Measurements from ENCODE around the gene POLR1B.
"Not testable (repeated sequence)": the region's sequence is repeated elsewhere in the genome, so short reads cannot be mapped to it uniquely, and the experiment has no call there.

Gene POLR1B, protein sequence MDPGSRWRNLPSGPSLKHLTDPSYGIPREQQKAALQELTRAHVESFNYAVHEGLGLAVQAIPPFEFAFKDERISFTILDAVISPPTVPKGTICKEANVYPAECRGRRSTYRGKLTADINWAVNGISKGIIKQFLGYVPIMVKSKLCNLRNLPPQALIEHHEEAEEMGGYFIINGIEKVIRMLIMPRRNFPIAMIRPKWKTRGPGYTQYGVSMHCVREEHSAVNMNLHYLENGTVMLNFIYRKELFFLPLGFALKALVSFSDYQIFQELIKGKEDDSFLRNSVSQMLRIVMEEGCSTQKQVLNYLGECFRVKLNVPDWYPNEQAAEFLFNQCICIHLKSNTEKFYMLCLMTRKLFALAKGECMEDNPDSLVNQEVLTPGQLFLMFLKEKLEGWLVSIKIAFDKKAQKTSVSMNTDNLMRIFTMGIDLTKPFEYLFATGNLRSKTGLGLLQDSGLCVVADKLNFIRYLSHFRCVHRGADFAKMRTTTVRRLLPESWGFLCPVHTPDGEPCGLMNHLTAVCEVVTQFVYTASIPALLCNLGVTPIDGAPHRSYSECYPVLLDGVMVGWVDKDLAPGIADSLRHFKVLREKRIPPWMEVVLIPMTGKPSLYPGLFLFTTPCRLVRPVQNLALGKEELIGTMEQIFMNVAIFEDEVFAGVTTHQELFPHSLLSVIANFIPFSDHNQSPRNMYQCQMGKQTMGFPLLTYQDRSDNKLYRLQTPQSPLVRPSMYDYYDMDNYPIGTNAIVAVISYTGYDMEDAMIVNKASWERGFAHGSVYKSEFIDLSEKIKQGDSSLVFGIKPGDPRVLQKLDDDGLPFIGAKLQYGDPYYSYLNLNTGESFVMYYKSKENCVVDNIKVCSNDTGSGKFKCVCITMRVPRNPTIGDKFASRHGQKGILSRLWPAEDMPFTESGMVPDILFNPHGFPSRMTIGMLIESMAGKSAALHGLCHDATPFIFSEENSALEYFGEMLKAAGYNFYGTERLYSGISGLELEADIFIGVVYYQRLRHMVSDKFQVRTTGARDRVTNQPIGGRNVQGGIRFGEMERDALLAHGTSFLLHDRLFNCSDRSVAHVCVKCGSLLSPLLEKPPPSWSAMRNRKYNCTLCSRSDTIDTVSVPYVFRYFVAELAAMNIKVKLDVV

DNA sequence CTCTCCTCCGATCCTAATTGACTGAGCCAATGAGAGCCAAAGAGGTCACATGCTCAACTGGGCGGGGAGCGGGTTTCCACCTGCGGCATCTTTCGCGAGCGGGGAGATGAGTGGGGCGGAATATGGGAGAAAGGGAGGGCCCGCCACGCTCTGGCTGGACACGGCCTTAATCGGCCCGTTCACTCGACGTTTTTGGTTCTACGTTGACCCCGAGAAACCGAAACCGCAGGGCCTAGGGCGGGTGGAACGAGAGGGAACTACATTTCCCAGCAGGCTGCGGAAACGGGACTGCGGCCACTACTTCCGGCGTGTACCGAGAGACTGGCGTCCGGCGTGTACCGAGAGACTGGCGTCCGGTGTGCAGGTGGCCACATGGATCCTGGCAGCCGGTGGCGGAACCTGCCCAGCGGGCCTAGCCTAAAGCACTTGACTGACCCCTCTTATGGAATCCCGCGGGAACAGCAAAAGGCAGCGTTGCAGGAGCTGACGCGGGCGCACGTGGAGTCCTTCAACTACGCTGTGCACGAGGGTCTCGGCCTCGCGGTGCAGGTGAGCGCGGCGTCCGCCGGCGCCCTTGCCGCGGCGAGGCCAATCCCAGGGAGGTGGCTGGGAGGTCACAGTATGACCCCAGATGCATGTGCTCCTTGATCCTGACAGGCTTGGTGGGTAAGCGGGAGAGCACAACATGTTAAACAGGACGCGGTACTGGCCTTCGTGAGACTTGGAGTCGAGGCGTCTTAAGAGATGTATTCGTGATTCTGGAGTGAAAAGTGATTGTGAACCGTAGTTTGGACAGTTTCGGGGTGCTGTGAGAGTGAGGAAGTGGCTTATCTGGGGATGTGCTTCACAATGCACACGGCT is at the start of gene POLR1B:
Gene POLR1B (plus strand): TSS at position 343 of the 861 bp plus-strand sequence. CDS start 30 bp downstream, at position 373.
- in situ Hi-C loops (cut with MboI; ENCODE audit: low sequenced_read_pairs) = no loop called here

DNA sequence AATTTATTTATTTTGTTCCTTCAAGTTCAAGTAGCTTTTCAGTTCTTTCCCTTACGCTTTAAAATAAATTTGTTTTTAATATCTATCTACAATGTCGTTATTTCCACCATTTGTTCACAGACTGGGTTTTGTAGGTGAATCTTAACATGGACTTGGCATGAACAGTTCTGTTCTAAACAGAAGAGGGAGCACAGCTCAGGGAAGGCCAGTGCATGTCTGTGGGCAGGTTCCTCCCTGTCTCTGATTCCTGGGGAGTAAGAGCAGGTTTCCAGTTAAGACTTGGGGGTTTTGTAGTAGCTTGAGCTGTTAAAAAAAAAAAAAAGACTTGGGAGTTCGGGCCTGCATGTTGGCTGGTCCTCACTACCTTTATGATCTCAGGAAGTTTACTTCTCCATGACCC is 49.2 kb upstream of the POLR1B start:
- in situ Hi-C loops (cut with MboI; ENCODE audit: low sequenced_read_pairs) = no loop called here

DNA sequence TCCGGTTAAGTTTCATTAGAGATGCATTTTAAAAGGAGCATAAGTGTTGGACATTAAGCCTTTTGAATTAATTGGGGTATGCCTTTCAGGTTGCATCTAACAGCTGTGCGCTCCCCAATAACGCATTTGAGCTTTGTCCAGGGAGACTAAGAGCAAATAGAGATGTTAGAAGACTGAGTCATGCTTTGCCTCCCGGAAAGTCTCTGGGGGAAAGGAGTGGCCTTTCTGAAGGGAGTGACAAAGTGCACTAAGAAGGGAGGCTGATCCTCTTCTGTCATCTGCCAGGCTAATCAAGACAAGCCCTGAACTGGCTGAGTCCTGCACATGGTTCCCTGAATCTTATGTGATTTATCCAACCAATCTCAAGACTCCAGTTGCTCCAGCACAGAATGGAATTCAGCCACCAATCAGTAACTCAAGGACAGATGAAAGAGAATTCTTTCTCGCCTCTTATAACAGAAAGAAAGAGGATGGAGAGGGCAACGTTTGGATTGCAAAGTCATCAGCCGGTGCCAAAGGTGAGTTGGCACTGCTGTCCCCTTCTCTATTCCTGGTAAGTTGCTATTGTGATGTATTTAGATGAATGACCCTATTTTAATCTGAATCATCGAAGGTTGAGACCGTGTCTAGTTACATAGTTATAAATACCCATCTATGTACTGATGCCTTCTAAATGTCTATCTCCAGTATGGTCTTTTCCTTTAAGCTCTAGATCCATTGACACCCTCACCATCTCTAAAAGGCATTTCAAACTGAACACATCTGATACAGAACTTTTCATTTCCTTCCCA is 48.2 kb upstream of the POLR1B start:
- in situ Hi-C loops (cut with MboI; ENCODE audit: low sequenced_read_pairs) = no loop called here

DNA sequence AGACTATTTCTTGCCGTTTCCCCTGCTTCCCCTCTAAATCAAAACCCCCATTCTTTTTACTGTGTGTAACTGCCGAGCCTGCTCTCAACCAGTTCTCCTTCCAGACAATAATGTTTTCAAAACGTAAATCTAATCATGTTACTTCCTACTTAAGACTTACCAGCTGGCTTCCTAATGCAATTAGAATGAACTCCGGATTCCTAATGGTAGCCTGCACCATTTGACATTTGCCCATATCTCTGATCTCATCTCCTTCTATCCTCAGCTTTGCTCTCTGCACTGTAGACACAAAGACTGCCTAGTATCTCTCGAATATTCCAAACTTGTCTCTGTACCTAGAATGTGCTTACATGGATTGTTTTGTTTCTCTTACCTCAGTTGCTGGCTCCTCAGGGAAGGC is 47.4 kb upstream of the POLR1B start:
- in situ Hi-C loops (cut with MboI; ENCODE audit: low sequenced_read_pairs) = no loop called here

DNA sequence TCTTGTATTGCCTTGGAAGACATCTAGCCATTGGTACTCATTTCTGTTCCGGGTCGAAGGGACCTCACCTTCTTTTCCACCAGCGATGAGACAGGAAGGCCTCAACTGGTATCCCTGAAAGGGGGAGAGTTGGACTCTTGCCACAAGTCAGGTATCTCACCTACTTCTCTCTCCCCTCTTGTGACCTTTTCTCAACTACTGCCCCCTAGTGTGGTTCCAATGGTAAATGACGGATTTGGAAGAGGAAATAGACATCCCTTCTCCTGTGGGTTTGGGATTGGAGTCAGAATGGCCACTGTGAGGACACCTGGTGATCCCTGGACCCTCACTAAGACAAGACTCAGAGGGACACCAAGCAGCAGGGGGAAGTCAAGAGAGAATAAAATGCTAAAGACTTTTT is 46.4 kb upstream of the POLR1B start:
- in situ Hi-C loops (cut with MboI; ENCODE audit: low sequenced_read_pairs) = not testable (repeated sequence)

DNA sequence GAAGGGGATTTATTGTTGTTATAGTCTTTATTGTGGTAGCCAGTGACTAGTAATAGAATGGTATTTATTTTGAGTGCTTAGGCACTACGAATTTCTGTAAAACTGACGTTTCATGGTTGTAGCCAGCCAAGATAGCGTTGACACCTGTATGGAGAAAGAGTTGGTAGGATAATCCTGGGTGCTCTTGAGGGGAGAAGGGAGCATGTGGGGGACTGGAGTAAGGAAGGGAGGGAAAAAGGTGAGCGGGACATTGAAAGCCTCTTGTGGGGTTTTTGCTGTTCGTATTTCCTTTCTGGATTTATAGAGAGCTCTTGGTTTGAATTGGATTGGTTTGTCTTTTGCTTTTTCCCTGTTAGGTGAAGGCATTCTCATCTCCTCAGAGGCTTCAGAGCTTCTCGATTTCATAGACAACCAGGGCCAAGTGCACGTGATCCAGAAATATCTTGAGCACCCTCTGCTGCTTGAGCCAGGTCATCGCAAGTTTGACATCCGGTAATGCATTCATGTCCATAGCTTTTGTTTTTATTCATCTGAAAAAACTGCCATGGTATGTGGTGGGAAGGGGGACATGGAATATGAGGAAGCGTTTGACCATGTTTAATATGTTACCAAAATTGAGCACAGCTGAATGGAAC is 41.3 kb upstream of the POLR1B start:
- in situ Hi-C loops (cut with MboI; ENCODE audit: low sequenced_read_pairs) = not testable (repeated sequence)

DNA sequence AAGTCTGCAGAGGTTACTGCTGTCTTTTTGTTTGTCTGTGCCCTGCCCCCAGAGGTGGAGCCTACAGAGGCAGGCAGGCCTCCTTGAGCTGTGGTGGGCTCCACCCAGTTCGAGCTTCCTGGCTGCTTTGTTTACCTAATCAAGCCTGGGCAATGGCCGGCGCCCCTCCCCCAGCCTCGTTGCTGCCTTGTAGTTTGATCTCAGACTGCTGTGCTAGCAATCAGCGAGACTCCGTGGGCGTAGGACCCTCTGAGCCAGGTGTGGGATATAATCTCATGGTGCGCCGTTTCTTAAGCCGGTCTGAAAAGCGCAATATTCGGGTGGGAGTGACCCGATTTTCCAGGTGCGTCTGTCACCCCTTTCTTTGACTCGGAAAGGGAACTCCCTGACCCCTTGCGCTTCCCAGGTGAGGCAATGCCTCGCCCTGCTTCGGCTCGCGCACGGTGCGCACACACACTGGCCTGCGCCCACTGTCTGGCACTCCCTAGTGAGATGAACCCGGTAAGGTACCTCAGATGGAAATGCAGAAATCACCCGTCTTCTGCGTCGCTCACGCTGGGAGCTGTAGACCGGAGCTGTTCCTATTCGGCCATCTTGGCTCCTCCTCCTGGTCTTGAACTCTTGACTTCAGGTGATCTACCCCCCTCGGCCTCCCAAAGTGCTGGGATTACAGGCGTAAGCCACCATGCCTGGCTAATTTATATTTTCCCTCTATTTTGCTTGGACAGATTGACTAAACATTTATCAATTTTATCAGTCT is 32.8 kb upstream of the POLR1B start:
- in situ Hi-C loops (cut with MboI; ENCODE audit: low sequenced_read_pairs) = not testable (repeated sequence)

DNA sequence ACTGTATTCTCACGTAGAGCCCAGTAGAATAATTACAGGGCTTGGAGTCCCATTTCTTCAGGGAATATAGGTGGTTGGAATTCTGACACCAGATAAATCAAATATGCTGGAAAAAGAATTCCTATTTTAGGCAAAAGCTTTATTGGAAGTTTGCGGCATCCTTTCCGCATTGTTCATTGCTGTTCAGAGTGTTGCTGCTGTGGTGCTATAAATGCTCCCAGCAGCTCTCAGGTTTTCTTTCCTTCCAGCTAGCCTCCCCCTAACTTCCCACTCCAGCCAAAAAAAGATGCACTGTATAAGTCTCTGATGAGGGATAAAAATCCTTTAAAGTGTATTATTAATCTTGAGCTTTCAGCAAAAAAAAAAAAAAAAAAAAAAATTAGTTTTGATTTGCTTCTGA is 25.5 kb upstream of the POLR1B start:
- in situ Hi-C loops (cut with MboI; ENCODE audit: low sequenced_read_pairs) = no loop called here

DNA sequence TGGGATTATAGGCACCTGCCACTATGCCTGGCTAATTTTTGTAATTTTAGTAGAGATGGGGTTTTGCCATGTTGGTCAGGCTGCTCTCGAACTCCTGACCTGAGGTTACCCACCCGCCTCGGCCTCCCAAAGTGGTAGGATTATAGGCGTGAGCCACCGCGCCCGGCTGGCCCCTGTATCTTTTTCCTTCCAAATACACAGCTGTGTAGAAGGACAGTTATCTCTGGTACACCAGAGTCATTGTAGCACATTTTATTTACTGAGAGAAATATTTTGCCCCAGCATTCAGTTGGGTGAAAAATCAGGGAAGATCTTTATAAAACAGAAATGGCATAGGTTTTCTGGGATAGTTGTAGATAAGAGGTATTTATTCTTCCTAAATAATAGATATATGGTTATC is 23.5 kb upstream of the POLR1B start:
- in situ Hi-C loops (cut with MboI; ENCODE audit: low sequenced_read_pairs) = no loop called here

DNA sequence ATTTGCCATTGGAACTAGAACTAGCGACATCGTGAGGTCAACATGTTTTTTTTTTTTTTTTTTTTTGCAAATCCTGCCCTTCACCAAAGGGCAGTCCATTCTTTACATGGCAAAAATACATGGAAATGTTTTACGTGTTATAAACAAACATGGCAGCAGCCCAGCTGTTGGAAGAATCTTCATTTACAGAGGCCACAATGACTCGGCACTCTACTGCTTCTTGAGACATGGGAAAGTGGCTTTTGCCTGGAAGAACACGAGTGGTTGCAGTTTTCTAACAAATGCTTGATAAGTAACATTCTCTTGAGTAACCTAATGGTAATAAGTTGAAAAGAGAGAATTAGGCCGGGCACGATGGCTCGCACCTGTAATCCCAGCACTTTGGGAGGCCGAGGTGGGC is 22.8 kb upstream of the POLR1B start:
- in situ Hi-C loops (cut with MboI; ENCODE audit: low sequenced_read_pairs) = no loop called here

DNA sequence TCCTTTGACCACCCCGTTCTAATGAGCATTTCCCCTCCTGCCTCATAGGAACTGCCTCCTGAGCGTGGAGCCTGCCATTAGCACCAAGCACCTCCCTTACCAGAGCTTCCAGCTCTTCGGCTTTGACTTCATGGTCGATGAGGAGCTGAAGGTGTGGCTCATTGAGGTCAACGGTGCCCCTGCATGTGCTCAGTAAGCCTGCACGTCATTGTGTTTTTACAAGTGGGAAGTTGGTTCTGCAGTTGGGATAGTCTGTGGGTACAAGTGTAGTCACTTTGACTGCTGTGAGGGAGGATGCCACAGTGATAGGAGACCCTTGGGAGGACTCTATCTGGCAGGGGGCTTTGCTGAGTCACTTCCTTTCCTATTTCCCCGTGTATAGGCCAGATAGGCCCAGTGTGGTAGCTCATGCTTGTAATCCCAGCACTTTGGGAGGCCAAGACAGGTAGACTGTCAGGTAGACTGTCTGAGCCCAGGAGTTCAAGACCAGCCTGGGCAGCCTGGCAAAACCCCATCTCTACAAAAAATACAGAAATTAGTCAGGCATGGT is 22.0 kb upstream of the POLR1B start:
- in situ Hi-C loops (cut with MboI; ENCODE audit: low sequenced_read_pairs) = no loop called here

DNA sequence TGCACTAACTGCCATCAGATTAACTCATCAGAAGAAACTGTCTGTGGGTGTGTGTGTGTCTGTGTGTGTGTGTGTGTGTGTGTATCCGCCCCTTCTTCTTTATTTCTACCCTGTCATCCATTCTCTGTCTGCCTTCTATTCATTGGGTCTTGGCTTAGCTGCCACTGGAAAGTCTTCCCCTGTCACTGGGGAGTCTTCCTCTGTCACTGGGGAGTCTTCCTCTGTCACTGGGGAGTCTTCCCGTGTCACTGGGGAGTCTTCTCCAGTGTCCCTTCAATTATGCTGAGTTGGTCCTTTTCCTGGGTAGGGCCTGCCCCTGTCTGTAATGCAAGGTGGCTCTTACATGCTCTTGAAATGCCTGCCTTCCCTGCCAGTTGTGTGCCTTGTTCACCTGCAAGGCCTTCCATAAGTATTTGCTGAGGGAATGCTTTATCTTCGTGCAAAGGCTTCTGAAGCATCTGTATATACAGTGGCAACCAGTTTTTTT is 18.9 kb upstream of the POLR1B start:
- in situ Hi-C loops (cut with MboI; ENCODE audit: low sequenced_read_pairs) = no loop called here

DNA sequence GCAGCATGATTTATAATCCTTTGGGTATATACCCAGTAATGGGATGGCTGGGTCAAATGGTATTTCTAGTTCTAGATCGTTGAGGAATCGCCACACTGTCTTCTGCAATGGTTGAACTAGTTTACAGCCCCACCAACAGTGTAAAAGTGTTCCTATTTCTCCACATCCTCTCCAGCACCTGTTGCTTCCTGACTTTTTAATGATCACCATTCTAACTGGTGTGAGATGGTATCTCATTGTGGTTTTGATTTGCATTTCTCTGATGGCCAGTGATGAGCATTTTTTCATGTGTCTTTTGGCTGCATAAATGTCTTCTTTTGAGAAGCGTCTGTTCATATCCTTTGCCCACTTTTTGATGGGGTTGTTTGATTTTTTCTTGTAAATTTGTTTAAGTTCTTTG is 18.0 kb upstream of the POLR1B start:
- in situ Hi-C loops (cut with MboI; ENCODE audit: low sequenced_read_pairs) = not testable (repeated sequence)

DNA sequence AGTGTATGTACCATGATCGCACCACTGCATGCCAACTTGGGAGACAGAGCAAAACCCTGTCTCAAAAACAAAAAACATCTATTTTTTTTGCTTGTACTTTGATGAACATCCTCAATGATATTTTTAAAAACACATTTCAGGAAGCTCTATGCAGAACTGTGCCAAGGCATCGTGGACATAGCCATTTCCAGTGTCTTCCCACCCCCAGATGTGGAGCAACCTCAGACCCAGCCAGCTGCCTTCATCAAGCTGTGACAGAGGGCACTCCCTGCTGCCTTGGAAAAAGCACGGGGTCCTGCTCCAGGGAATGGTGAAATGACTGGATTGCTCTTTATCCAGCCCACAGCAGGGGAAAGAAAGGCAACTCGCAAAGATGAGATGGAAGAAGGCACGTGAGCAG is 13.7 kb upstream of the POLR1B start:
- in situ Hi-C loops (cut with MboI; ENCODE audit: low sequenced_read_pairs) = no loop called here

DNA sequence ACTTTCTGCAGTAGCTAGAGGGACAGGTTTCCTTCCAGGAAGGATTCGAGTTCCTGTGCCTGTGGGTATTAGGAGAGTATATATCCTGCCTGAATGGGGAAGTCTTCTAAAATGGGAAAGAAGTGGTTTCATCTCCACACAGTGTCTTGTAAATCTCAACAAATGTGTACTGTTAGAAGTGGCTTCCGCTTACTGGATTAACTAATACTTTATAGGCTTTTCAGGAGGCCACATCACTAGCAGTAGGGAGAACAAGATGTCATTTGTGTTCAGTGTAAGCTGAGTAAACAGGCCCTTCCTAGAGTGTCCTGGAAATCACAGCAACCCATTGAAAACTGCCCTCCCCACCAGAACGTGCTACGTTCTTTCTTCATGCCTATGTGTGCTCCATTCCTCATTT is 12.5 kb upstream of the POLR1B start:
- in situ Hi-C loops (cut with MboI; ENCODE audit: low sequenced_read_pairs) = no loop called here

DNA sequence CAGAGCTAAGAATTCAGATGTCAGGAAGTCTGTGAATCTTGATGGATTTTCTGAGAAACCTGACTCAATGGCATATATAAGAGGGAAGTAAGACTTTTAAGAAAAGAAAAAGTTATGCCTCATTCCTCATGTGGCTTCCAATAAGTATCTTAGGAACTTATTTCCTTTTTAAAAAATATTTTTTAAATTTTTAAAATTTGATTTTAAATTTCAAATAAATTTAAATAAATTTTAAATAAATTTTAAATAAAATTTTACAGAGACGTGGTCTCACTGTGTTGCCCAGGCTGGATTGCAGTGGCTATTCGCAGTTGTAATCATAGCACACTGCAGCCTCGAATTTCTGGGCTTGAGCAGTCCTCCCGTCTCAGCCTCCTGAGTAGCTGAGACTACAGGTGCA is 11.5 kb upstream of the POLR1B start:
- in situ Hi-C loops (cut with MboI; ENCODE audit: low sequenced_read_pairs) = no loop called here

DNA sequence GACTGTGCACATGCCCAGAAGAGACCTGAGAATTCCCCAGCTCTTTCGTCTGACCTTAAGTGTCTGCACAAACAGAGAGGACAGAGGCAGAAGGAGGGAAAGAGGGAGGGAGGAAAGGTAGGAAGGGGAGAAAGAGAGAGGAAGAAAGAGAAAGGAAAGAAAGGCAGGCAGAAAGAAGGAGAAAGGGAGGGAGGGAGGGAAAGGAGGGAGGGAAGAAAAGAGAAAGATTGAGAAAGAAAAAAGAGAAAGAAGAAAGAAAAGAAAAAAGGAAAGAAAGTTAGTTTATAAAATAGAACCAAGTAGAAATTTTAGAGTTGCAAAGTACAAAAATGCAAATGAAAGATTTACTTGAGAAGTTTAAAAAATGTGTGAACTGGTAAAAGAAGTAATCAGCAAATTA is 7.4 kb upstream of the POLR1B start:
- in situ Hi-C loops (cut with MboI; ENCODE audit: low sequenced_read_pairs) = no loop called here

DNA sequence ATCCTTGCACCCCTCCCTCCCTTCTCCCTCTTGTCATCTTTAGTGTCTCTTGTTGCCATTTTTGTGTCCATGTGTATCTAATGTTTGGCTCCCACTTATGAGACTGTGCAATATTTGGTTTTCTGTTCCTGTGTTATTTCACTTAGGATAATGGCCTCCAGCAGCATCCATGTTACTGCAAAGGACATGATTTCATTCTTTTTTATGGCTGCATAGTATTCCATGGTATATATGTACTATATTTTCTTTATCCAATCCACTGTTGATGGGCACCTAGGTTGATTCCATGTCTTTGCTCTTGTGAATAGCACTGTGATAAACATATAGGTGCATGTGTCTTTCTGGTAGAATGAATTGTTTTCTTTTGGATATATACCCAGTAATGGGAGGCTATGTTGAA is 5.6 kb upstream of the POLR1B start:
- in situ Hi-C loops (cut with MboI; ENCODE audit: low sequenced_read_pairs) = not testable (repeated sequence)
